Gastroesophageal sphincter (tissue), 3 donors: ENCODE results near the gene BRD1.

Experiments used
- EP300 ChIP-seq: sonication (generic); formaldehyde crosslinking; IDR thresholded peaks from one replicate; pipeline ENCODE4 v1.6.1; 2017; ENCODE audit warnings: antibody characterized with exemption, mild to moderate bottlenecking
- POLR2A ChIP-seq, 2 donors: fragments of 450-650 bp; IDR thresholded peaks; one replicate each; pipeline ENCODE4 v1.6.1; 2017; ENCODE audit warnings: antibody characterized with exemption in 2 of 2, mild to moderate bottlenecking in 2 of 2, moderate library complexity in 1 of 2
- POLR2AphosphoS5 ChIP-seq: sonication (generic); formaldehyde crosslinking; IDR thresholded peaks from one replicate; pipeline ENCODE4 v1.6.1; 2017; ENCODE audit warnings: antibody characterized with exemption
- TF ChIP-seq, protein P1 (sequence below), 4 experiments: fragments of 200-600 bp in 2 of 4; fragments of 450-650 bp in 2 of 4; sonication (generic) in 1 of 4; IDR thresholded peaks; one replicate each; pipeline ENCODE4 v1.5.1; 2017 to 2019; ENCODE audit warnings: antibody characterized with exemption in 4 of 4, mild to moderate bottlenecking in 2 of 4, moderate library complexity in 2 of 4

DNA sequence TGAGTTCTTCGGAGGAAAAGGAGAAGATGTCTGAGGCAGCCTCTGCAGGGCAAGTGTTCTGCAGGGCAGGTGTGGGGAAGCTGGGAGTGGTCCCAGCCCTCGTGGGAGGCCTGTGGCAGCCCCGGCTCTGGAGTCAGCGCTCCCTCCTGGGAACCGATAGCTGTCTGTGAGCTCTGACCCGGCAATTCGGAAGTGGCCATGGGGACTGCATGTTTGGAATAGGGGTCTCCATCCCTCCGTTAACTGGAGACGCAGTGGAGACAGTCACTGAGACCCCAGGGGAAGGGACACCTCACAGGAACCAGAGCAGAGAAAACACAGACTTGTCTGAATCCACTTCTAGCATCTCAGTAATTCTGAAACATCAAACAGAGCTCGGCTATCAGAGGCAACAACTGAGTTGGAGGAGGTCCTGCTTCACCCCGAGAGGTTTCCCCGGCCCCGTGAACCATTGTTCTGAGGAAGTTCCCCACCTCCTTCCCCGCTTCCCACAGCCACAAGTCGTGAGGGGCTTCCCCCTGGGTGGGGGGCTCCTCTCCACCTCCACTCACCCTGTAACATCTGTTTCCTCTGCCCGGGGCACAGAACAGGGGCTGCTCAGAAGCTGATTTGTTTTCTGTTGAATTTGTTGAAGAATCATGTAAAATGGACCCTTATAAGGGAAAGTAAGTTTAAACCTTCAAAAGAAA is 99.6 kb downstream of the BRD1 start:
- TF ChIP-seq, protein P1, sequence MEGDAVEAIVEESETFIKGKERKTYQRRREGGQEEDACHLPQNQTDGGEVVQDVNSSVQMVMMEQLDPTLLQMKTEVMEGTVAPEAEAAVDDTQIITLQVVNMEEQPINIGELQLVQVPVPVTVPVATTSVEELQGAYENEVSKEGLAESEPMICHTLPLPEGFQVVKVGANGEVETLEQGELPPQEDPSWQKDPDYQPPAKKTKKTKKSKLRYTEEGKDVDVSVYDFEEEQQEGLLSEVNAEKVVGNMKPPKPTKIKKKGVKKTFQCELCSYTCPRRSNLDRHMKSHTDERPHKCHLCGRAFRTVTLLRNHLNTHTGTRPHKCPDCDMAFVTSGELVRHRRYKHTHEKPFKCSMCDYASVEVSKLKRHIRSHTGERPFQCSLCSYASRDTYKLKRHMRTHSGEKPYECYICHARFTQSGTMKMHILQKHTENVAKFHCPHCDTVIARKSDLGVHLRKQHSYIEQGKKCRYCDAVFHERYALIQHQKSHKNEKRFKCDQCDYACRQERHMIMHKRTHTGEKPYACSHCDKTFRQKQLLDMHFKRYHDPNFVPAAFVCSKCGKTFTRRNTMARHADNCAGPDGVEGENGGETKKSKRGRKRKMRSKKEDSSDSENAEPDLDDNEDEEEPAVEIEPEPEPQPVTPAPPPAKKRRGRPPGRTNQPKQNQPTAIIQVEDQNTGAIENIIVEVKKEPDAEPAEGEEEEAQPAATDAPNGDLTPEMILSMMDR (IDR thresholded peaks at IDR 0.05): no peak
- no peak for TF ChIP-seq EP300
- TF ChIP-seq POLR2A (IDR thresholded peaks at IDR 0.05): no peak
- no peak for TF ChIP-seq POLR2AphosphoS5
